Activated T-cell treated with anti-CD3 and anti-CD28 coated beads, Interleukin-2, amount 50 U/mL, for 24 hours (primary cell): Measurements from ENCODE around the gene DLG2.
"Not testable (repeated sequence)": the region's sequence is repeated elsewhere in the genome, so short reads cannot be mapped to it uniquely, and the experiment has no call there.

ENCODE experiments used
- DNase-seq: peaks from one replicate; pipeline ENCODE4 v3.0.0-alpha.2; 2020
- H3K27ac Mint-ChIP-seq: 2 replicates; pipeline ENCODE4 v1.8.0; 2020; ENCODE audit warnings: mild to moderate bottlenecking, mixed read lengths
- H3K27me3 Mint-ChIP-seq: 2 replicates; pipeline ENCODE4 v1.8.0; 2020; ENCODE audit warnings: mixed read lengths
- H3K36me3 Mint-ChIP-seq: 2 replicates; pipeline ENCODE4 v1.8.0; 2020; ENCODE audit warnings: low read depth, mixed read lengths
- H3K4me1 Mint-ChIP-seq: 2 replicates; pipeline ENCODE4 v1.8.0; 2020; ENCODE audit warnings: low read depth, mixed read lengths
- H3K4me3 Mint-ChIP-seq: 2 replicates; pipeline ENCODE4 v1.8.0; 2020; ENCODE audit warnings: mild to moderate bottlenecking, moderate library complexity, mixed read lengths
- H3K9me3 Mint-ChIP-seq: 2 replicates; pipeline ENCODE4 v1.8.0; 2020; ENCODE audit warnings: mixed read lengths

The DLG2 gene

DNA sequence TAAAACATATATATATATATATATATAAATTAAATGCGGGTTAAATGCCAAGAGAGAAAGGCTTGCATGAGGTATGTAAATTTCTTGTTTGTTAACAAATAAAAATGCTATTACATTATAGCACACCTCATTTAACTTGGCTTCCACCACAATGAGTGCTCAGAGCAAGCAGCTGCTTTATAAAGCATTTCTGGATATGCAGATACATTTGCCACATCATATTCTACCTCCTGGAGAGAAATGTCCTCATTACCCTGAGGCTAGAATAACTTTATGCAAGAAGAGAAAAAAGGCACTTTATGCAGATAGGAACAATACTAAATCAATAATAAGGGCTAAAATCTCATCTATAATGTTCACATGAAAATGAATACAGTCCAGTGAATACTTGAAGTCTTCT, 2159.3 kb downstream of the DLG2 start:
- Mint-ChIP-seq H3K27me3 (no peaks in the 10 kb centered on the region), H3K9me3 (no peaks in the 10 kb centered on the region), H3K4me1 (peaks cover 6% of the 10 kb centered on the region), H3K36me3 (no peaks in the 10 kb centered on the region), H3K4me3 (no peak overlapping the region), H3K27ac (no peak overlapping the region)
- DNase-seq, result no peak

- Mint-ChIP-seq H3K27me3 (no peaks in the 10 kb centered on the region), H3K27ac (no peak overlapping the region), H3K36me3 (no peaks in the 10 kb centered on the region), H3K4me1 (peaks cover 2% of the 10 kb centered on the region), H3K9me3 (no peaks in the 10 kb centered on the region), H3K4me3 (no peak overlapping the region)
- DNase-seq, result no peak
Measured at GRCh38 chr11:83464160-83464944, 2162.8 kb downstream of the DLG2 start.

DNA sequence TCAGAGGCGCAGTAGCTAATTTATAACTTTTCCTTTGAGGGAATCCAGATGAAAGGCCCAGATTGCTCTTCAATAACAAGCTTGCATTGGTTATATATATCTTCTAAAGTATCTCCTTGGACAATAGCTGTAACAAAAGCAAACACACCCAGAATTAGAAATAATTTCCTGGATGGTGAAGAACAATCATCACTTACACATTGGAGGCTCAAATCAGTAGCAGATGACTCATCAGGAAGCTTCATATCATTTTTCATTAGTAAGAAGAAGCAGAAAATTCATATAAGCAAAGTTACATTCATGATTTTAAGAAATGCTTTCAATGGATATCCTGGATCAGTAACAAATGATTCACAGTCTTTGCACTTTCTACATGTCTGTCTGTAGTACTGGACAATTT, 2167.3 kb downstream of the DLG2 start:
- no peaks in the 10 kb centered on the region for H3K9me3 Mint-ChIP-seq

GRCh38 chr11:83456566-83456965, 2170.6 kb downstream of the DLG2 start:
- no peak overlapping the region for H3K4me3 Mint-ChIP-seq
- no peaks in the 10 kb centered on the region for H3K36me3 Mint-ChIP-seq
- DNase-seq, result no peak
- H3K27ac Mint-ChIP-seq, result no peak overlapping the region
- H3K9me3 Mint-ChIP-seq, result no peaks in the 10 kb centered on the region
- peaks cover 2% of the 10 kb centered on the region for H3K4me1 Mint-ChIP-seq
- no peaks in the 10 kb centered on the region for H3K27me3 Mint-ChIP-seq

More for the DNA sequence above, 2167.3 kb downstream of the DLG2 start:
- no peak overlapping the region for H3K4me3 Mint-ChIP-seq
- H3K4me1 Mint-ChIP-seq, result peaks cover 2% of the 10 kb centered on the region
- H3K27ac Mint-ChIP-seq, result no peak overlapping the region
- DNase-seq, result no peak
- H3K36me3 Mint-ChIP-seq, result no peaks in the 10 kb centered on the region
- no peaks in the 10 kb centered on the region for H3K27me3 Mint-ChIP-seq

GRCh38 chr11:83456075-83456474, 2171.1 kb downstream of the DLG2 start:
- Mint-ChIP-seq H3K36me3 (no peaks in the 10 kb centered on the region), H3K9me3 (no peaks in the 10 kb centered on the region), H3K27me3 (no peaks in the 10 kb centered on the region), H3K27ac (no peak overlapping the region), H3K4me1 (peaks cover 2% of the 10 kb centered on the region), H3K4me3 (no peak overlapping the region)
- DNase-seq, result no peak

GRCh38 chr11:83455356-83455755, 2171.8 kb downstream of the DLG2 start:
- no peaks in the 10 kb centered on the region for H3K36me3 Mint-ChIP-seq
- no peaks in the 10 kb centered on the region for H3K9me3 Mint-ChIP-seq
- no peak overlapping the region for H3K27ac Mint-ChIP-seq
- DNase-seq, result no peak
- H3K27me3 Mint-ChIP-seq, result no peaks in the 10 kb centered on the region
- no peak overlapping the region for H3K4me3 Mint-ChIP-seq
- peaks cover 2% of the 10 kb centered on the region for H3K4me1 Mint-ChIP-seq

GRCh38 chr11:83454674-83455073, 2172.5 kb downstream of the DLG2 start:
- H3K4me3 Mint-ChIP-seq, result no peak overlapping the region
- DNase-seq, result no peak
- H3K27ac Mint-ChIP-seq, result no peak overlapping the region
- H3K36me3 Mint-ChIP-seq, result no peaks in the 10 kb centered on the region
- H3K4me1 Mint-ChIP-seq, result peaks cover under 1% of the 10 kb centered on the region
- H3K9me3 Mint-ChIP-seq, result no peaks in the 10 kb centered on the region
- no peaks in the 10 kb centered on the region for H3K27me3 Mint-ChIP-seq

DNA sequence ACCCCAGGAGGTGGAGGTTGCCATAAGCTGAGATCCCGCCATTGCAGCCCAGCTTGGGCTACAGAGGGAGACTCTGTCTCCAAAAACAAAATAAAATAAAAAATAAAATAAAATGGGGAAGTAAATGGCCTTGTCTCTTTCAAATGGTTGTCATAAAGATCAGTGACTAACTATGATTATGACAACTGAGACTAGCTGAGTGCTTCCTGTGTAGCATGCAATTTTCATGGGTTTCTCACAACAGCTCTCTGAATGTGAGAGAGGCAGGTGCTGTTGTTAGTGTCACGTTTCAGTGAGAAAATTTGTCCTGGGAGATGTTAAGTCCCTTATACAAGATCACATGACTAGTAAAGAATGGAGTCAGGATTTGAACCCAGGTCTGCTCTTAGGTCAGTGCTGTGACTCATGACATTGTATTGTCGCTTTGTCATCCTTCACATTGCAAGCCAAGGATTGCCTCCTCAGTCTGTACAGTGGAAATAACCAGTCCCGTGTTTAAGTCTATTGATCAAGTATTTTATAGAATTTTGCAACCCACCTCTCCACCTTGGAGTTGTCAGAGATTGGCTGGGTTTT, 2177.7 kb downstream of the DLG2 start:
- Mint-ChIP-seq H3K36me3 (no peaks in the 10 kb centered on the region), H3K9me3 (no peaks in the 10 kb centered on the region), H3K27ac (no peak overlapping the region), H3K4me1 (no peaks in the 10 kb centered on the region), H3K4me3 (no peak overlapping the region), H3K27me3 (no peaks in the 10 kb centered on the region)
- DNase-seq, result no peak

- H3K4me1 Mint-ChIP-seq, result no peaks in the 10 kb centered on the region
- no peak for DNase-seq
- H3K9me3 Mint-ChIP-seq, result no peaks in the 10 kb centered on the region
- H3K27me3 Mint-ChIP-seq, result no peaks in the 10 kb centered on the region
- H3K36me3 Mint-ChIP-seq, result no peaks in the 10 kb centered on the region
- H3K4me3 Mint-ChIP-seq, result no peak overlapping the region
- H3K27ac Mint-ChIP-seq, result no peak overlapping the region
Measured at GRCh38 chr11:83448686-83449085, 2178.5 kb downstream of the DLG2 start.

DNA sequence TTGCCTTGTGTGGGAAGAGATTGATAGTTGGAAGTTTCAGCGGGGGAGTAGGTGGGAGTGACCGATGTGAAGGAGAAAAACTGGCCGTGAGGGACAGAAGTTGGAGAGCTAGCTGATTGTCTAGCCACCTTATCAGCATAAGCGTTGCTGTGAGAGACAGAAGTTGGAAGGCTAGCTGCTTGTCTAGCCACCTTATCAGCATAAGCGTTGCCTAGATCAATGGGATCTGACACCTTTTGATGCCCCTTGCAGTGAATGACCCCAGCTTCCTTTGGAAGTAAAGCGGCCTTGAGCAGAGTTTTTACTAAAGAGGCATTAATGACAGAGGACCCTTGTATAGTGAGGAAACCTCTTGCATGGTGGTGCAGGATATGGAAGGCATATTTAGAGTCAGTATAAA, 2183.3 kb downstream of the DLG2 start:
- not testable (repeated sequence) for H3K27ac Mint-ChIP-seq, H3K27me3 Mint-ChIP-seq, H3K4me1 Mint-ChIP-seq, DNase-seq, H3K9me3 Mint-ChIP-seq, H3K36me3 Mint-ChIP-seq, H3K4me3 Mint-ChIP-seq

DNA sequence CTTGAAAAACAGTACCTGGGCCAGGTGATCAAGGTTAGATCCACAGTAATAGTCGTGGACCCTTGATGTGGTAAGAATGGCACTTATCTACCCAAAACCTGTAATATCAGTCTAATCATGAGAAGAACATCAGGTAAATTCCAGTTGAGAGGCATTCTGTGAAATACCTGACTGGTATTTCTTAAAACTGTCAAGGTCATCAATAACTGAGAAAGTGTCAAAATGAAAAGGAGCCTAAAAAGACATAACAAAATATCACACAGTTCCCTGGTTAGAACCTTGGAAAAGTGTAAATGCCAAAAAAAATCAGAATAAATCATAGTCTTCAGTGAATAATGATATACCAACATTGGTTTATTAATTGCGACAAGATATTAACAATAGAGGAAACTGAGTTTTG, 2185.5 kb downstream of the DLG2 start:
- no peaks in the 10 kb centered on the region for H3K27me3 Mint-ChIP-seq
- H3K36me3 Mint-ChIP-seq, result no peaks in the 10 kb centered on the region
- no peak overlapping the region for H3K27ac Mint-ChIP-seq
- no peaks in the 10 kb centered on the region for H3K4me1 Mint-ChIP-seq
- H3K4me3 Mint-ChIP-seq, result no peak overlapping the region
- no peak for DNase-seq
- no peaks in the 10 kb centered on the region for H3K9me3 Mint-ChIP-seq

GRCh38 chr11:83441171-83441570, 2186.0 kb downstream of the DLG2 start:
- H3K36me3 Mint-ChIP-seq, result no peaks in the 10 kb centered on the region
- no peak for DNase-seq
- no peaks in the 10 kb centered on the region for H3K9me3 Mint-ChIP-seq
- no peak overlapping the region for H3K4me3 Mint-ChIP-seq
- H3K4me1 Mint-ChIP-seq, result no peaks in the 10 kb centered on the region
- H3K27me3 Mint-ChIP-seq, result no peaks in the 10 kb centered on the region
- no peak overlapping the region for H3K27ac Mint-ChIP-seq

- H3K4me3 Mint-ChIP-seq, result no peak overlapping the region
- no peak for DNase-seq
- H3K9me3 Mint-ChIP-seq, result no peaks in the 10 kb centered on the region
- H3K4me1 Mint-ChIP-seq, result no peaks in the 10 kb centered on the region
- no peaks in the 10 kb centered on the region for H3K27me3 Mint-ChIP-seq
- no peaks in the 10 kb centered on the region for H3K36me3 Mint-ChIP-seq
- H3K27ac Mint-ChIP-seq, result no peak overlapping the region
Measured at GRCh38 chr11:83438438-83438837, 2188.7 kb downstream of the DLG2 start.

GRCh38 chr11:83437939-83438338, 2189.2 kb downstream of the DLG2 start:
- no peaks in the 10 kb centered on the region for H3K36me3 Mint-ChIP-seq
- H3K27ac Mint-ChIP-seq, result no peak overlapping the region
- H3K4me1 Mint-ChIP-seq, result no peaks in the 10 kb centered on the region
- no peaks in the 10 kb centered on the region for H3K9me3 Mint-ChIP-seq
- DNase-seq, result no peak
- H3K27me3 Mint-ChIP-seq, result no peaks in the 10 kb centered on the region
- no peak overlapping the region for H3K4me3 Mint-ChIP-seq

DNA sequence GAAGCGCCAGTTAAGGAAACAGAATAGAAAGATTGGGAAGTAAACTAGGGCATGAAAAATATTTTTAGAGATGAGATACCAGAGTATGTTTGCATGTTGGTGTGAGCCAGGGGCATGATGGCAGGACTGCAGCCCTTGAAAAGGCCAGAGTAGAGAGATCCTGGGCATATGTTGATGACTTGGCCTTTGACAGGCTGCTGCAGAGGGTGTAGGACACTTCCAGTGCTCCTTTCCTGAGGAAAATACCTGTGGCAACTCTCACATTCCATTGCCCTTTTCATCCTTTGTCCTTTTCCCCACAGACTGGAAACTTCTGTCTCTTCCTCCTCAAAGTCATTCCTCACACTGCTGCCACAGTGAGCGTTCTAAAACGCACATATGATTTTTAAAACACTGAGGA, 2190.3 kb downstream of the DLG2 start:
- Mint-ChIP-seq H3K27me3 (no peaks in the 10 kb centered on the region), H3K4me3 (no peak overlapping the region), H3K27ac (no peak overlapping the region), H3K36me3 (no peaks in the 10 kb centered on the region), H3K4me1 (no peaks in the 10 kb centered on the region), H3K9me3 (no peaks in the 10 kb centered on the region)
- DNase-seq, result no peak
